Frontal cortex (tissue), 4 donors: ENCODE measurements around the gene GALNT18. TPM values are rescaled to one million over a fixed set of nuclear protein-coding genes. Genes with fewer than 3 reads are reported as not detected.

Experiments
- DNase-seq, 2 donors: peaks; one replicate each; pipeline ENCODE4 v3.0.0; 2012; ENCODE audit warnings: low spot score in 2 of 2
- FAIRE-seq: peaks from 2 replicates; lab custom pipeline; 2012; peaks lifted over from hg19 to GRCh38; lab: Jason Lieb, UNC
- total RNA-seq: library from RNA; depleted of rRNA; stranded (reverse); fragments of >200 nt; gene quantifications from one replicate; pipeline ENCODE4 v1.2.3, GENCODE V29; 2014
- donor health status: control.
- donor health status: control.
- donor health status: control.

GALNT18 gene
- total RNA-seq, 1 donor from 2014 or later, result 20.4 TPM

- no peak for FAIRE-seq
These were observed 4.3 kb upstream of the GALNT18 start for GRCh38 chr11:11626128-11626527.

GRCh38 chr11:11624926-11625325 lies 3.1 kb upstream of the GALNT18 start:
- DNase-seq (no peak), FAIRE-seq (no peak)

More at GRCh38 chr11:11626128-11626527, 4.3 kb upstream of the GALNT18 start:
- no peak for DNase-seq

- FAIRE-seq, result no peak
- DNase-seq, result no peak
These were observed 2.4 kb upstream of the GALNT18 start for GRCh38 chr11:11624204-11624603.

GRCh38 chr11:11622772-11623171 lies 967 bp upstream of the GALNT18 start:
- DNase-seq, result no peak
- FAIRE-seq, result no peak

GRCh38 chr11:11622340-11622706 lies 518 bp upstream of the GALNT18 start:
- no peak for FAIRE-seq

GRCh38 chr11:11620921-11621572 lies 758 bp downstream of the GALNT18 start:
- DNase-seq (peak; percentile 43 to 49), FAIRE-seq (no peak)

More at GRCh38 chr11:11622340-11622706, 518 bp upstream of the GALNT18 start:
- DNase-seq, result peak in 1 of 2 donors; percentile 25

GRCh38 chr11:11620173-11620920 lies 1.5 kb downstream of the GALNT18 start:
- FAIRE-seq (no peak), DNase-seq (peak in 1 of 2 donors; percentile 40)

- DNase-seq (no peak), FAIRE-seq (no peak)
These were observed 2.8 kb downstream of the GALNT18 start for GRCh38 chr11:11618973-11619435.

GRCh38 chr11:11615086-11615485 lies 6.7 kb downstream of the GALNT18 start:
- FAIRE-seq (no peak), DNase-seq (no peak)

- no peak for DNase-seq
- no peak for FAIRE-seq
These were observed 9.4 kb downstream of the GALNT18 start for GRCh38 chr11:11612439-11612838.

GRCh38 chr11:11611381-11611780 lies 10.4 kb downstream of the GALNT18 start:
- DNase-seq, result no peak

GRCh38 chr11:11608783-11609232 lies 13.0 kb downstream of the GALNT18 start:
- FAIRE-seq, result no peak

More at GRCh38 chr11:11611381-11611780, 10.4 kb downstream of the GALNT18 start:
- no peak for FAIRE-seq

GRCh38 chr11:11607772-11608171 lies 14.0 kb downstream of the GALNT18 start:
- FAIRE-seq, result no peak
- no peak for DNase-seq

More at GRCh38 chr11:11608783-11609232, 13.0 kb downstream of the GALNT18 start:
- no peak for DNase-seq

GRCh38 chr11:11605821-11606450 lies 15.9 kb downstream of the GALNT18 start:
- DNase-seq (no peak), FAIRE-seq (no peak)

GRCh38 chr11:11605181-11605580 lies 16.6 kb downstream of the GALNT18 start:
- no peak for DNase-seq
- no peak for FAIRE-seq

- FAIRE-seq (no peak), DNase-seq (no peak)
These were observed 17.3 kb downstream of the GALNT18 start for GRCh38 chr11:11604370-11604990.

GRCh38 chr11:11602011-11602410 lies 19.8 kb downstream of the GALNT18 start:
- DNase-seq (no peak), FAIRE-seq (no peak)

- FAIRE-seq (no peak), DNase-seq (no peak)
These were observed 21.5 kb downstream of the GALNT18 start for GRCh38 chr11:11600288-11600687.

- DNase-seq (no peak), FAIRE-seq (no peak)
These were observed 23.6 kb downstream of the GALNT18 start for GRCh38 chr11:11598243-11598642.

- FAIRE-seq (no peak), DNase-seq (no peak)
These were observed 27.6 kb downstream of the GALNT18 start for GRCh38 chr11:11594162-11594561.
